ENCODE measurements around the gene HPGD. TPM values are rescaled to one million over a fixed set of nuclear protein-coding genes. Genes with fewer than 3 reads are reported as not detected.
"Not testable (repeated sequence)": the region's sequence is repeated elsewhere in the genome, so short reads cannot be mapped to it uniquely, and the experiment has no call there.

HPGD gene
- total RNA-seq, 1 donor from 2014 or later, result 12.1 TPM

GRCh38 chr4:174528226-174528625, 5.9 kb upstream of the HPGD start:
- intact Hi-C loops (cut with micrococcal nuclease), result loop anchor here (10.0 kb wide), 1 partner anchor 1667 kb away; the partner anchor contains the start of gene SPATA4

GRCh38 chr4:174526731-174527130, 4.4 kb upstream of the HPGD start:
- intact Hi-C loops (cut with micrococcal nuclease), result loop anchor here (10.0 kb wide), 1 partner anchor 1668 kb away; the partner anchor contains the start of gene SPATA4

- intact Hi-C loops (cut with micrococcal nuclease), result loop anchor here (5.0 to 10.0 kb wide), 3 partner anchors 102 to 1671 kb away; partner anchors contain the start of gene SPATA4
Measured at GRCh38 chr4:174524242-174524641, 2.0 kb upstream of the HPGD start.

GRCh38 chr4:174523025-174523693, 871 bp upstream of the HPGD start:
- intact Hi-C loops (cut with micrococcal nuclease), result loop anchor here (5.0 to 10.0 kb wide), 3 partner anchors 101 to 1672 kb away; partner anchors contain the start of gene SPATA4

GRCh38 chr4:174521800-174522182, 497 bp downstream of the HPGD start:
- intact Hi-C loops (cut with micrococcal nuclease), result loop anchor here (1.0 to 10.0 kb wide), 9 partner anchors 17 to 1673 kb away; partner anchors contain the start of genes CEP44, FBXO8 and SPATA4

- intact Hi-C loops (cut with micrococcal nuclease), result loop anchor here (5.0 to 10.0 kb wide), 3 partner anchors 98 to 1674 kb away; partner anchors contain the start of gene SPATA4
Measured at GRCh38 chr4:174520660-174521059, 1.6 kb downstream of the HPGD start.

GRCh38 chr4:174517502-174518445, 4.5 kb downstream of the HPGD start:
- intact Hi-C loops (cut with micrococcal nuclease), result no loop called here

GRCh38 chr4:174516794-174517193, 5.5 kb downstream of the HPGD start:
- intact Hi-C loops (cut with micrococcal nuclease), result no loop called here

GRCh38 chr4:174516345-174516744, 5.9 kb downstream of the HPGD start:
- intact Hi-C loops (cut with micrococcal nuclease), result no loop called here

GRCh38 chr4:174512745-174513144, 9.5 kb downstream of the HPGD start:
- intact Hi-C loops (cut with micrococcal nuclease), result no loop called here

GRCh38 chr4:174505892-174506291, 16.4 kb downstream of the HPGD start:
- intact Hi-C loops (cut with micrococcal nuclease), result no loop called here

- intact Hi-C loops (cut with micrococcal nuclease), result no loop called here
Measured at GRCh38 chr4:174505007-174505406, 17.3 kb downstream of the HPGD start.

GRCh38 chr4:174503079-174503715, 19.1 kb downstream of the HPGD start:
- intact Hi-C loops (cut with micrococcal nuclease), result no loop called here

GRCh38 chr4:174496631-174497432, 25.5 kb downstream of the HPGD start:
- intact Hi-C loops (cut with micrococcal nuclease), result loop anchor here (1.0 kb wide), 2 partner anchors 25 to 214 kb away; partner anchors contain the start of genes CEP44, FBXO8 and HPGD

GRCh38 chr4:174495626-174496025, 26.7 kb downstream of the HPGD start:
- intact Hi-C loops (cut with micrococcal nuclease), result loop anchor here (1.0 kb wide), 1 partner anchor 212 kb away; the partner anchor contains the start of genes CEP44 and FBXO8

GRCh38 chr4:174494726-174495125, 27.6 kb downstream of the HPGD start:
- intact Hi-C loops (cut with micrococcal nuclease), result no loop called here

GRCh38 chr4:174494146-174494545, 28.1 kb downstream of the HPGD start:
- intact Hi-C loops (cut with micrococcal nuclease), result no loop called here

GRCh38 chr4:174490451-174490961, 31.8 kb downstream of the HPGD start:
- intact Hi-C loops (cut with micrococcal nuclease), result no loop called here

- intact Hi-C loops (cut with micrococcal nuclease), result not testable (repeated sequence)
Measured at GRCh38 chr4:174488368-174488767, 33.9 kb downstream of the HPGD start.

GRCh38 chr4:174485025-174485424, 37.3 kb downstream of the HPGD start:
- intact Hi-C loops (cut with micrococcal nuclease), result no loop called here

Measured in T-helper 1 cell treated with Interleukin-12 subunit alpha and Interleukin-12 subunit beta and Interleukin-4 antibody, amounts not matched to agents 30 ng/mL and 1 ng/mL, for 36 hours (primary cell).